ENCODE results near the gene TBC1D22A. TPM values are rescaled to one million over a fixed set of nuclear protein-coding genes. Genes with fewer than 3 reads are reported as not detected.

The TBC1D22A gene
- total RNA-seq, 1 donor from 2014 or later: 18.9 TPM

DNA sequence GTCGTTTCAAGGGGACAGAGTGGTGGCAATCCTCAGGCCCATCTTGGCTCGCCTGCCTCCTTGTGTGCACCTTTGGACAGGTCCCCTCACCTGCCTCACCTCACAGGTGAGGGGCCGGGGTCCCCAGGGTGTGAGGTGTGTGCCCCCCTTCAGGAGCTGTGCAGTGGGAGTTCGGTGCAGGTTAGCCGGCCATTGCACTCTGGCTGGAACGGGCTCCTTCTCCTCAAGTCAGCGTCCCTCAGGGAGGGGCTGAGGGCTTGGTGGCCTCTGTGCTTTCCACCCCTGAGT lies 269.1 kb downstream of the TBC1D22A start:
- Mint-ChIP-seq H3K36me3 (ENCODE audit: low read depth) (no peaks in the 10 kb centered on the region), H3K4me3 (ENCODE audit: unreplicated experiment) (no peak overlapping the region), H3K9me3 (ENCODE audit: low read depth) (no peaks in the 10 kb centered on the region), H3K27me3 (ENCODE audit: low read depth) (no peaks in the 10 kb centered on the region), H3K4me1 (ENCODE audit: low read depth) (peaks cover 12% of the 10 kb centered on the region), H3K27ac (ENCODE audit: unreplicated experiment) (no peak overlapping the region)
- TF ChIP-seq, protein P1, sequence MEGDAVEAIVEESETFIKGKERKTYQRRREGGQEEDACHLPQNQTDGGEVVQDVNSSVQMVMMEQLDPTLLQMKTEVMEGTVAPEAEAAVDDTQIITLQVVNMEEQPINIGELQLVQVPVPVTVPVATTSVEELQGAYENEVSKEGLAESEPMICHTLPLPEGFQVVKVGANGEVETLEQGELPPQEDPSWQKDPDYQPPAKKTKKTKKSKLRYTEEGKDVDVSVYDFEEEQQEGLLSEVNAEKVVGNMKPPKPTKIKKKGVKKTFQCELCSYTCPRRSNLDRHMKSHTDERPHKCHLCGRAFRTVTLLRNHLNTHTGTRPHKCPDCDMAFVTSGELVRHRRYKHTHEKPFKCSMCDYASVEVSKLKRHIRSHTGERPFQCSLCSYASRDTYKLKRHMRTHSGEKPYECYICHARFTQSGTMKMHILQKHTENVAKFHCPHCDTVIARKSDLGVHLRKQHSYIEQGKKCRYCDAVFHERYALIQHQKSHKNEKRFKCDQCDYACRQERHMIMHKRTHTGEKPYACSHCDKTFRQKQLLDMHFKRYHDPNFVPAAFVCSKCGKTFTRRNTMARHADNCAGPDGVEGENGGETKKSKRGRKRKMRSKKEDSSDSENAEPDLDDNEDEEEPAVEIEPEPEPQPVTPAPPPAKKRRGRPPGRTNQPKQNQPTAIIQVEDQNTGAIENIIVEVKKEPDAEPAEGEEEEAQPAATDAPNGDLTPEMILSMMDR (IDR thresholded peaks at IDR 0.05): no peak
- peak; percentile 54 for DNase-seq (ENCODE audit: low spot score)

DNA sequence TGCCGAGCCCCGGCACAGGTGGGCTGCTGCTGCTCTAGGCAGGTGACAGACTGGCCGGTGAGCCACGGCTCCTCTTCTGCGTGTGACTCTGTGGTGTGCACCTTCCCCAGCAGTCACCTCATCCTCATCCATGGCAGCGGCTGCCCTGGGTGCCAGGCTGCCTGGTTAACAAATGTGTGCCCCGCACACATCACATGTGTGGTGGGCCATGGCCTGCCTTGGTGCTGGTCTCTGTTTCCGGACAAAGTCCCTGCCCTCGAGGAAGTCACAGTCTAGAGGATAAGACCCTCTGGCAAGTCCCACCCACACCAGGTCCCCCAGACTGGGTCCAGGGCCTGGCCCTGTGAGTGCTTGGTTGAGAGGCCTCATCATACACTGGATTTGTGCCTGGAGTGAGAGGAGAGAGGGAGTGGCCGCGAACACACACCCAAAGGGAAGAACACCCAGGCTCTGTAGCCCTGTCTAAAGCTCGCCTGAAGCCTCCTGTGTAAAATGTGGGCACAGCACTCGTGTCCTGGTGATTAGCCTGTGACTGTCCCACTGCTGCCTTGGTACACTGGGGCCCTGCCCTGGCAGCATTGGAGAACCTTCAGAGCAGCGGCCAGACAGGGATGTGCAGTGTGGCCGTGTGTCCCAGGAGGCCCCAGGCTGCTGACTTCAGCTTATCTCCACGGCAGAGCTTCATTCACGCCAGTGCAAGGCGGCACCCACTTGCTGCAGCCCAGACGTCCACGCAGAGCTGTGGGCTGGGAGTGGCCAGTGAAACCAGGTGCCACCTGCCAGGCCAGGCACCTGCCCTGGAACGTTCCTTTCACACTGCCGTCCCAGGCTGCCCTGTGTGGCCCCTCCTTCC lies 269.9 kb downstream of the TBC1D22A start:
- peak; percentile 65 for DNase-seq (ENCODE audit: low spot score)
- H3K36me3 Mint-ChIP-seq (ENCODE audit: low read depth): no peaks in the 10 kb centered on the region
- no peak overlapping the region for H3K4me3 Mint-ChIP-seq (ENCODE audit: unreplicated experiment)
- TF ChIP-seq, protein P1 (IDR thresholded peaks at IDR 0.05): no peak
- no peaks in the 10 kb centered on the region for H3K27me3 Mint-ChIP-seq (ENCODE audit: low read depth)
- H3K9me3 Mint-ChIP-seq (ENCODE audit: low read depth): no peaks in the 10 kb centered on the region
- no peak overlapping the region for H3K27ac Mint-ChIP-seq (ENCODE audit: unreplicated experiment)
- peaks cover 12% of the 10 kb centered on the region for H3K4me1 Mint-ChIP-seq (ENCODE audit: low read depth)

DNA sequence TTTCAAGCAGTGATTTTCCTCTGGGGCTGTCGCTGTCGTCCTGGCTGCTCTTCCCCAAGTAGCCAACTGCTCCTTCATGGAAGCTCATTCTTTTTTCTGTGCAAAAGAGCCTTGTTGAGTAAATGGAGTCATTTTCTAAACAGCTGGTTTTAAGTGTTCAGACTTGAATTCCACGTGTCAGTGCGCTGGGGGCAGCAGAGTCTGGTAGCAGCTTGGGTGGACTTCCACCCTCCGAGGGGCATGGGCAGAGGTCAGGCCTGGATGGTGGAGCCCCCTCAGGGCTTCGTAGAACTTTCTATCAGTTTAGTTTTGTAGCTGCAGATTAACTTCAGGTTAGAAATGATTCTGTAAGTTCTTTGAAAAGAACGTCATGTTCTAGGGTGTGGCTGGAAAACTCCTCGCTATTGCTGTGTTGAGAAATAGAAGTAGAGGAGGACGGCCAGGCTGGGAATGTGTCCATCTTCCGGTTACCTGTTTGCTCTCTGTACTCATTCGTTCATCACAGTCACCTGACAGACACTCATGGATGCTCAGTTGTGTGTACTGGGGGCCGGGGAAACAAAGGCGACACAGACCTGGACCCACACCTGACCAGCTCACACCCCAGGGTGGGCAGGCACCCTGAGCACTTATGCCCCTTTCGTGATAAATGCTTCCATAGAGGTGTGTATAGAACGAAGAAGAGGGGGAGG lies 270.7 kb downstream of the TBC1D22A start:
- Mint-ChIP-seq H3K36me3 (ENCODE audit: low read depth) (no peaks in the 10 kb centered on the region), H3K9me3 (ENCODE audit: low read depth) (no peaks in the 10 kb centered on the region), H3K27ac (ENCODE audit: unreplicated experiment) (no peak overlapping the region), H3K4me1 (ENCODE audit: low read depth) (peaks cover 12% of the 10 kb centered on the region), H3K27me3 (ENCODE audit: low read depth) (no peaks in the 10 kb centered on the region), H3K4me3 (ENCODE audit: unreplicated experiment) (no peak overlapping the region)
- TF ChIP-seq, protein P1 (IDR thresholded peaks at IDR 0.05): no peak
- peak; percentile 32 for DNase-seq (ENCODE audit: low spot score)

DNA sequence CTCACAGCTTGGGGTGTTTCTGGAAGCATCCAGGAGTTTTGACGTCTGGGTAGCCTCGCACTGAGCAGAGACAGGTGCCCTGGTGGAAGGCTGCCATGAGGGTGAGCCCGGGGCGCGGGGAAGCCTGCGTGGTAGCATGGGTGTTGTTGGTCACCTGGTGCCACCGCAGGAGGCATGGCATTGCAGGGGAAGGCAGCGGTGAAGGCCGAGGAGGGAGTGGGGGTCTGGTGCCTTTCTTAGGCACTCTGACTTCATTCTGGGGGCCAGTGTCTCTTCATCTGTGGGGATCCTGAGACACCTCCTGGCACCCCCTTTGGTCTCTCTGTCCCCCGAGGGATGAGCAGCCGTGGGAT lies 271.2 kb downstream of the TBC1D22A start:
- Mint-ChIP-seq H3K9me3 (ENCODE audit: low read depth) (no peaks in the 10 kb centered on the region), H3K36me3 (ENCODE audit: low read depth) (no peaks in the 10 kb centered on the region), H3K4me3 (ENCODE audit: unreplicated experiment) (no peak overlapping the region), H3K27ac (ENCODE audit: unreplicated experiment) (no peak overlapping the region), H3K27me3 (ENCODE audit: low read depth) (no peaks in the 10 kb centered on the region), H3K4me1 (ENCODE audit: low read depth) (peaks cover 12% of the 10 kb centered on the region)
- peak; percentile 69 for DNase-seq (ENCODE audit: low spot score)
- TF ChIP-seq, protein P1 (IDR thresholded peaks at IDR 0.05): no peak

DNA sequence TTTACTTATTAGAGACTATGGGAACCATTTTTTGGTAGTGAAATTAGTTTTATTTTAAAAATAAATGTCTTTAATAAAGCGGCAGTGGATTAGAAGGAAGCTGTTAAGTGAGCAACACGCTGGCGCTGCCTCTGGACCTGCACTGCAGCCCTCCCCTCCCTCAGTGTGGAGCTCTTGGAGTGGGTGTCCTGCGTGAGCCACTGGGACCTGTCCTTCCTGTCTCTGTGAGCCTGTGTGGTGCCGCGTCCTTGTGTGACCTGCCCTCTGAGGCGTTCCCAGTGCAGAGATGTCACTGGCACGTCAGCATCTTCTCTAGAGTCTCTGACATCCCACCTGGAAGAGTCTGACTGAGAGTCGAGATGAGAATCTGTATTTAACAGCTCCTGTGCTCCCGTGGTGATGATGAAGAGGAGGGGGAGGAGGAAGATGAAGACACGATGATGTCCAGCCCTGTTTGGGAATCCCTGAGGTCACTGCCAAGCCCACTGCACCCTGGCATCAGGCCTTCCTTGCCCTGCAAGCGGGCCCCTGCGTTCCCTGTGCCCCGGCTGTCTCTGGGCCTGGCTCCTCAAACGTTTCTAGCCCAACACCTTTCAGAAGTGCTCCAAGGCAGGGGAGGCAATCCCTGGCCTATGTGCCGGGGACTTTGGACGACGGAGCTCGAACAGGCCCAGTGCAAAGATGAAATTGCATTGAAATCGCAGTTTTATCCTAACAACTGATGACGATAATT lies 271.8 kb downstream of the TBC1D22A start:
- H3K27ac Mint-ChIP-seq (ENCODE audit: unreplicated experiment): no peak overlapping the region

More for the DNA sequence above, 271.8 kb downstream of the TBC1D22A start:
- H3K9me3 Mint-ChIP-seq (ENCODE audit: low read depth): no peaks in the 10 kb centered on the region
- DNase-seq (ENCODE audit: low spot score): peak; percentile 65
- no peaks in the 10 kb centered on the region for H3K36me3 Mint-ChIP-seq (ENCODE audit: low read depth)
- H3K4me1 Mint-ChIP-seq (ENCODE audit: low read depth): peaks cover 12% of the 10 kb centered on the region
- H3K4me3 Mint-ChIP-seq (ENCODE audit: unreplicated experiment): no peak overlapping the region
- TF ChIP-seq, protein P1 (IDR thresholded peaks at IDR 0.05): no peak
- H3K27me3 Mint-ChIP-seq (ENCODE audit: low read depth): no peaks in the 10 kb centered on the region
